Measurements from ENCODE around the gene UBE2L6. TPM values are rescaled to one million over a fixed set of nuclear protein-coding genes. Genes with fewer than 3 reads are reported as not detected.

The UBE2L6 gene
- total and polyA plus RNA-seq, 2 donors (not counting 1 experiment from before 2014, with no cell fraction given), result 63.5 to 70.7 TPM

GRCh38 chr11:57560146-57560545, 7.3 kb downstream of the UBE2L6 start:
- H4K20me1 ChIP-seq (ENCODE audit: control insufficient read depth, insufficient read depth, low read length, poor library complexity, severe bottlenecking), result peaks cover 53% of the 10 kb centered on the region
- ChIA-PET POLR2A (no interaction called here), CTCF (interaction anchor here (0.7 to 3.0 kb wide), 2 partner anchors 8 to 103 kb away, joined by 4 to 12 read pairs; partner anchors contain the start of gene UBE2L6)
- no peak for TF ChIP-seq CTCF (IDR thresholded peaks at IDR 0.05)
- TF ChIP-seq EZH2 (IDR thresholded peaks at IDR 0.05; ENCODE audit: borderline replicate concordance, insufficient read depth, low read depth, low read length, poor library complexity, severe bottlenecking), result no peak
- H2AFZ ChIP-seq (ENCODE audit: insufficient read depth, low read depth, low read length, poor library complexity, severe bottlenecking), result no peak overlapping the region
- intact Hi-C loops (cut with micrococcal nuclease), result no loop called here
- no peaks in the 10 kb centered on the region for H3K27me3 ChIP-seq (replicated peaks in 1 of 4; ENCODE audit: control extremely low read depth in 1 of 4, control insufficient read depth in 3 of 4, insufficient read depth in 4 of 4, low read length in 3 of 4)
- peaks cover 71% of the 10 kb centered on the region for H3K79me2 ChIP-seq (ENCODE audit: control insufficient read depth, insufficient read depth, low read length)
- ATAC-seq (ENCODE audit: low read depth), result no peak
- peaks cover under 1 to 5% of the 10 kb centered on the region in 2 donors for H3K4me1 ChIP-seq (ENCODE audit: control insufficient read depth in 2 of 2, insufficient read depth in 2 of 2, low read length in 2 of 2)
- no peak overlapping the region for H3K4me3 Mint-ChIP-seq
- 100% methylated on average over 2 of the region's 4 CpGs for WGBS (ENCODE audit: insufficient coverage)
- no peak overlapping the region for H3K9ac ChIP-seq (ENCODE audit: low read length)
- H3K36me3 ChIP-seq (replicated peaks in 1 of 2; ENCODE audit: control extremely low read depth in 1 of 2, control insufficient read depth in 1 of 2, extremely low read depth in 1 of 2, insufficient read depth in 2 of 2, low read length in 1 of 2), result peaks cover 2 to 66% of the 10 kb centered on the region in 2 experiments
- no peaks in the 10 kb centered on the region for H3K9me3 ChIP-seq (ENCODE audit: control extremely low read depth in 1 of 3, control insufficient read depth in 2 of 3, insufficient read depth in 1 of 3, low read length in 2 of 3)
- no peaks in the 10 kb centered on the region for H3K27me3 Mint-ChIP-seq
- H3K27ac ChIP-seq (ENCODE audit: low read length in 2 of 2), result no peak overlapping the region
- no peak overlapping the region for H3K4me2 ChIP-seq (replicated peaks; ENCODE audit: low read depth, low read length, poor library complexity, severe bottlenecking)
- no peak for DNase-seq
- no peaks in the 10 kb centered on the region for H3K9me3 Mint-ChIP-seq (ENCODE audit: insufficient read depth)
- H3K27ac Mint-ChIP-seq, result no peak overlapping the region
- peaks cover 23% of the 10 kb centered on the region for H3K4me1 Mint-ChIP-seq
- no peak overlapping the region for H3K4me3 ChIP-seq (ENCODE audit: control extremely low read depth in 1 of 5, extremely low read depth in 1 of 5, insufficient read depth in 1 of 5, low read depth in 2 of 5, low read length in 4 of 5)

GRCh38 chr11:57556041-57556440, 11.4 kb downstream of the UBE2L6 start:
- Histone ChIP-seq H3K27ac (ENCODE audit: low read length in 2 of 2) (no peak overlapping the region), H3K9ac (ENCODE audit: low read length) (no peak overlapping the region), H3K27me3 (replicated peaks in 1 of 4; ENCODE audit: control extremely low read depth in 1 of 4, control insufficient read depth in 3 of 4, insufficient read depth in 4 of 4, low read length in 3 of 4) (no peaks in the 10 kb centered on the region), H3K4me3 (ENCODE audit: control extremely low read depth in 1 of 5, extremely low read depth in 1 of 5, insufficient read depth in 1 of 5, low read depth in 2 of 5, low read length in 4 of 5) (no peak overlapping the region), H3K79me2 (ENCODE audit: control insufficient read depth, insufficient read depth, low read length) (peaks cover 30% of the 10 kb centered on the region), H3K9me3 (ENCODE audit: control extremely low read depth in 1 of 3, control insufficient read depth in 2 of 3, insufficient read depth in 1 of 3, low read length in 2 of 3) (no peaks in the 10 kb centered on the region), H3K4me1 (ENCODE audit: control insufficient read depth in 2 of 2, insufficient read depth in 2 of 2, low read length in 2 of 2) (no peaks in the 10 kb centered on the region), H3K4me2 (replicated peaks; ENCODE audit: low read depth, low read length, poor library complexity, severe bottlenecking) (no peak overlapping the region), H2AFZ (ENCODE audit: insufficient read depth, low read depth, low read length, poor library complexity, severe bottlenecking) (no peak overlapping the region), H3K36me3 (replicated peaks in 1 of 2; ENCODE audit: control extremely low read depth in 1 of 2, control insufficient read depth in 1 of 2, extremely low read depth in 1 of 2, insufficient read depth in 2 of 2, low read length in 1 of 2) (peaks cover 2 to 87% of the 10 kb centered on the region in 2 experiments), H4K20me1 (ENCODE audit: control insufficient read depth, insufficient read depth, low read length, poor library complexity, severe bottlenecking) (peaks cover 44% of the 10 kb centered on the region)
- Mint-ChIP-seq H3K4me3 (no peak overlapping the region), H3K27me3 (no peaks in the 10 kb centered on the region), H3K27ac (no peak overlapping the region), H3K4me1 (peaks cover under 1% of the 10 kb centered on the region), H3K9me3 (ENCODE audit: insufficient read depth) (no peaks in the 10 kb centered on the region)
- ChIA-PET POLR2A (no interaction called here), CTCF (interaction anchor here (1.5 kb wide), 1 partner anchor 12 kb away, joined by 5 read pairs; the partner anchor contains the start of gene UBE2L6)
- intact Hi-C loops (cut with micrococcal nuclease), result no loop called here
- no peak for DNase-seq
- ATAC-seq (ENCODE audit: low read depth), result no peak
- WGBS (ENCODE audit: insufficient coverage), result 93% methylated on average over 7 of the region's 8 CpGs
- TF ChIP-seq CTCF (IDR thresholded peaks at IDR 0.05) (no peak), EZH2 (IDR thresholded peaks at IDR 0.05; ENCODE audit: borderline replicate concordance, insufficient read depth, low read depth, low read length, poor library complexity, severe bottlenecking) (no peak)

Measured in B cell (primary cell).